Neural cell (in vitro differentiated cells): ENCODE data around the gene NKX2-2.

Experiments
- CTCF ChIP-seq: fragments of 450-650 bp; IDR thresholded peaks from 2 replicates; pipeline ENCODE4 v1.5.1; 2014; ENCODE audit warnings: antibody characterized with exemption, mild to moderate bottlenecking, moderate library complexity; ENCODE audit not compliant: poor library complexity, severe bottlenecking
- EP300 ChIP-seq: fragments of 450-650 bp; conservative IDR thresholded peaks from 2 replicates; pipeline ENCODE4 v1.6.1; 2014; ENCODE audit warnings: antibody characterized with exemption, mild to moderate bottlenecking, moderate library complexity; ENCODE audit not compliant: poor library complexity, severe bottlenecking
- EZH2 ChIP-seq: fragments of 200-600, 300-800 bp; shearing (Covaris generic), sonication (generic); IDR thresholded peaks from 2 replicates; pipeline ENCODE4 v1.6.1; 2014; ENCODE audit warnings: antibody characterized with exemption, low read length, borderline replicate concordance, mild to moderate bottlenecking; ENCODE audit not compliant: insufficient read depth, poor library complexity, severe bottlenecking
- POLR2AphosphoS5 ChIP-seq: IDR thresholded peaks from 2 replicates; pipeline ENCODE4 v1.6.1; 2012
- RAD21 ChIP-seq: fragments of 450-650 bp; conservative IDR thresholded peaks from 2 replicates; pipeline ENCODE4 v1.6.1; 2014; ENCODE audit warnings: antibody characterized with exemption, mild to moderate bottlenecking, moderate library complexity

GRCh38 chr20:21498635-21499034 lies 15.2 kb downstream of the NKX2-2 start:
- TF ChIP-seq EP300: no peak
- TF ChIP-seq POLR2AphosphoS5: no peak
- TF ChIP-seq RAD21: no peak
- no peak for TF ChIP-seq CTCF
- no peak for TF ChIP-seq EZH2
